ENCODE results near the gene LHX1. TPM values are rescaled to one million over a fixed set of nuclear protein-coding genes. Genes with fewer than 3 reads are reported as not detected.

Gene LHX1
- total RNA-seq, 4 donors from 2014 or later = not detected

DNA sequence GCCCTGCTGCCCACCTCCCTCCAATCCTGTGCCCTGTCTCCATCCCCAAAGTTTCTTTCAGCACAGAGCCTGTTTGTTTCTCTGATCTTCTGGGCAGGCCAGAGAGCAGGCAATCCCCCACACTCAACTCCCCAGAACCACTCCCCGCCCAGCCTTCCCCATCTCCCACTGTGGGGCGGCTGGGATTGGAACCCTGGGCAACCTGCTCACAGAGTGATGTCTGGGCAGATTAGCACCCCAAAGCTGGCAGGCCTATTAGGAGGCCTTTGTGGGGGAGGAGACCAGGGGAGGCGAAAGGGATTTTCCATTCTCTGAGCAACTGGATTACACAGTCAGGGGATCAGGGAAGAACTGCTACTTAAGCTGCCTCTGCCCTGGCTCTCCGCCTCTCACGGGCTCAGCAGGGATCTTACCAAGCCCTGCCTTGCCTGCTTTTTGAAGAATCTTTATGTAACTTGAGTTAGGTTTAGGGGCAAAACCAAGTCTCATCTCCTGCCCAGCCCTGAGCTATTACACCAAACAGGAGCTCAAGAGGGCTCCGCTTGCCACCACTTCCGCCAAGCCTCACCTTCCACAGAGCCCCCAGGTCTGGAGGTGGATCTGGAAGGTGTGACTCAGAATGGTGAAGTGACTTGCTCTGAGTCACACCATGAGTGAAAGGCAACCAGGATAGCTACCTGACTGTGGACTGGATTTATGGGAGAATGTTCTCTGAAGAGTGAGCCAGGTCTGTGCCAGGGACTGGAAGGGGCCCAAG, 16.0 kb upstream of the LHX1 start:
- TF ChIP-seq EP300 (IDR thresholded peaks at IDR 0.05; ENCODE audit: low read depth) (no peak), POLR2AphosphoS5 (IDR thresholded peaks at IDR 0.05) (no peak)
- 81% methylated on average over 7 of the region's 7 CpGs; no CpG with 5 or more reads in 1 of the 2 donors for WGBS, 2 donors (ENCODE audit: low coverage in 1 of 2)
- intact Hi-C loops (cut with DNase I; ENCODE audit: low total_unique reads) = no loop called here

DNA sequence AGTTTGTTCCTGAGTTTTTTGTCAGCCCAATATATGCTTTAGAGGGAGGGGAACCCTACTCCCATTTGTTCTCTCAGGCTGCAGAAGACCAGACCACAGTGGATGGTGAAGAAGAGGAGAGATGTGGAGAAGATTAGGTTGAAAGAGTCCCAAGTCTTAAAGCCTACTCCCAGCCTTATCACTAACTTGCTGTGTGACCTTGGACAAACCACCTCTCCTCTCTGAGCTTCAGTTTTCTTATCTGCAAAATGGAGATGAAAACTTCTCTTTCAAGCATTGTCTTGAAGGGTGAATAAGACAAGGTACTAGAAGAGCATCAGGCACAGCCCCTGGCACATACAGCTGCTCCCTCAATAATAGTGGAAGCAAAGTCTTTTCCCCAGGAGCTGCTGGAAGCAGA, 15.1 kb upstream of the LHX1 start:
- H3K9me3 ChIP-seq = no peaks in the 10 kb centered on the region
- in situ Hi-C loops (cut with MboI; ENCODE audit: low pct_ligation_motif_present in 1 of 4, low pct_unique_long_range_greater_than_20kb in 1 of 4, low sequenced_read_pairs in 3 of 4) (no loop called here), intact Hi-C loops (cut with DNase I; ENCODE audit: low total_unique reads) (no loop called here)
- H3K36me3 ChIP-seq = no peaks in the 10 kb centered on the region
- H3K27ac ChIP-seq = no peak overlapping the region
- peaks cover 72% of the 10 kb centered on the region for H3K27me3 ChIP-seq
- no peak for DNase-seq
- H3K4me3 ChIP-seq = no peak overlapping the region
- H3K4me1 ChIP-seq = no peaks in the 10 kb centered on the region
- TF ChIP-seq EP300 (IDR thresholded peaks at IDR 0.05; ENCODE audit: low read depth) (no peak), POLR2A (IDR thresholded peaks at IDR 0.05) (no peak), POLR2AphosphoS5 (IDR thresholded peaks at IDR 0.05) (no peak)
- TF ChIP-seq, protein P1, sequence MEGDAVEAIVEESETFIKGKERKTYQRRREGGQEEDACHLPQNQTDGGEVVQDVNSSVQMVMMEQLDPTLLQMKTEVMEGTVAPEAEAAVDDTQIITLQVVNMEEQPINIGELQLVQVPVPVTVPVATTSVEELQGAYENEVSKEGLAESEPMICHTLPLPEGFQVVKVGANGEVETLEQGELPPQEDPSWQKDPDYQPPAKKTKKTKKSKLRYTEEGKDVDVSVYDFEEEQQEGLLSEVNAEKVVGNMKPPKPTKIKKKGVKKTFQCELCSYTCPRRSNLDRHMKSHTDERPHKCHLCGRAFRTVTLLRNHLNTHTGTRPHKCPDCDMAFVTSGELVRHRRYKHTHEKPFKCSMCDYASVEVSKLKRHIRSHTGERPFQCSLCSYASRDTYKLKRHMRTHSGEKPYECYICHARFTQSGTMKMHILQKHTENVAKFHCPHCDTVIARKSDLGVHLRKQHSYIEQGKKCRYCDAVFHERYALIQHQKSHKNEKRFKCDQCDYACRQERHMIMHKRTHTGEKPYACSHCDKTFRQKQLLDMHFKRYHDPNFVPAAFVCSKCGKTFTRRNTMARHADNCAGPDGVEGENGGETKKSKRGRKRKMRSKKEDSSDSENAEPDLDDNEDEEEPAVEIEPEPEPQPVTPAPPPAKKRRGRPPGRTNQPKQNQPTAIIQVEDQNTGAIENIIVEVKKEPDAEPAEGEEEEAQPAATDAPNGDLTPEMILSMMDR (IDR thresholded peaks at IDR 0.05) = no peak

More for the DNA sequence above, 16.0 kb upstream of the LHX1 start:
- H3K4me3 ChIP-seq = no peak overlapping the region
- peaks cover 63% of the 10 kb centered on the region for H3K27me3 ChIP-seq
- H3K4me1 ChIP-seq = no peaks in the 10 kb centered on the region
- H3K36me3 ChIP-seq = no peaks in the 10 kb centered on the region
- H3K9me3 ChIP-seq = no peaks in the 10 kb centered on the region
- in situ Hi-C loops (cut with MboI; ENCODE audit: low pct_ligation_motif_present in 1 of 4, low pct_unique_long_range_greater_than_20kb in 1 of 4, low sequenced_read_pairs in 3 of 4) = no loop called here
- DNase-seq = no peak
- no peak overlapping the region for H3K27ac ChIP-seq

- no peak overlapping the region for H3K27ac ChIP-seq
- no peak for DNase-seq
- WGBS, 2 donors (ENCODE audit: low coverage in 1 of 2) = 63 to 83% methylated on average over 1 to 5 of the region's 5 CpGs
- TF ChIP-seq EP300 (IDR thresholded peaks at IDR 0.05; ENCODE audit: low read depth) = no peak
- no peak for TF ChIP-seq POLR2A (IDR thresholded peaks at IDR 0.05)
- TF ChIP-seq POLR2AphosphoS5 (IDR thresholded peaks at IDR 0.05) = no peak
- TF ChIP-seq, protein P1 (IDR thresholded peaks at IDR 0.05) = no peak
- H3K4me1 ChIP-seq = peaks cover 0 to 5% (median 1%) of the 10 kb centered on the region in 4 donors
- in situ Hi-C loops (cut with MboI; ENCODE audit: low pct_ligation_motif_present in 1 of 4, low pct_unique_long_range_greater_than_20kb in 1 of 4, low sequenced_read_pairs in 3 of 4) (no loop called here), intact Hi-C loops (cut with DNase I; ENCODE audit: low total_unique reads) (no loop called here)
- no peaks in the 10 kb centered on the region for H3K36me3 ChIP-seq
- no peak overlapping the region for H3K4me3 ChIP-seq
- H3K27me3 ChIP-seq = peaks cover 79% of the 10 kb centered on the region
- H3K9me3 ChIP-seq = no peaks in the 10 kb centered on the region
Observed at GRCh38 chr17:36923814-36924221, 13.5 kb upstream of the LHX1 start.

DNA sequence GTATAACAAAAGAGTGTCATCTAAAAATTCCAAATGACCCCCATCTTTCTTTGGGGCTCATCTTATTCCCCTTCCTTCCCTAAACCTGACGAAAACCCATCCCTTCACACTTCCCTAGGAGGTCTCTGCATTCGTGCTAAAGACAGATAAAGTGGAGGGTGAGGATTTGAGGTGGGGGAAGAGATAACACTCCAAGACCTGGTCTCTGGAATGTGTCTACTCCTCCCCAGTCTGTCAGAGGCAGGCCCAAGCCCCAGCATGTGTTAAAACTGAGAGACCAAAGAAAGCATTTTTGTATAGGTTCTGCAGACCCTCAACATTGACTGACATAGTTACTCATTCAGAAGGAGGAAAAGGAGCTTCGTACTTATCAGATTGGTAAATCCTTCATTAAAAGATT, 11.0 kb upstream of the LHX1 start:
- TF ChIP-seq POLR2AphosphoS5 (IDR thresholded peaks at IDR 0.05) = no peak
- in situ Hi-C loops (cut with MboI; ENCODE audit: low pct_ligation_motif_present in 1 of 4, low pct_unique_long_range_greater_than_20kb in 1 of 4, low sequenced_read_pairs in 3 of 4) = no loop called here
- Histone ChIP-seq H3K27ac (no peak overlapping the region), H3K27me3 (peaks cover 79% of the 10 kb centered on the region), H3K9me3 (no peaks in the 10 kb centered on the region), H3K4me1 (peaks cover 0 to 5% (median 1%) of the 10 kb centered on the region in 4 donors), H3K36me3 (no peaks in the 10 kb centered on the region), H3K4me3 (no peak overlapping the region)
- no peak for DNase-seq
- WGBS, 2 donors (ENCODE audit: low coverage in 1 of 2) = 92 to 94% methylated on average over 3 of the region's 3 CpGs
- intact Hi-C loops (cut with DNase I; ENCODE audit: low total_unique reads) = no loop called here

- H3K9me3 ChIP-seq = no peaks in the 10 kb centered on the region
- TF ChIP-seq EP300 (IDR thresholded peaks at IDR 0.05; ENCODE audit: low read depth) = no peak
- TF ChIP-seq, protein P1 (IDR thresholded peaks at IDR 0.05) = no peak
- TF ChIP-seq POLR2A (IDR thresholded peaks at IDR 0.05) = no peak
- no peak for TF ChIP-seq POLR2AphosphoS5 (IDR thresholded peaks at IDR 0.05)
- in situ Hi-C loops (cut with MboI; ENCODE audit: low pct_ligation_motif_present in 1 of 4, low pct_unique_long_range_greater_than_20kb in 1 of 4, low sequenced_read_pairs in 3 of 4) (no loop called here), intact Hi-C loops (cut with DNase I; ENCODE audit: low total_unique reads) (no loop called here)
- 75 to 77% methylated on average over 2 of the region's 2 CpGs for WGBS, 2 donors (ENCODE audit: low coverage in 1 of 2)
- no peaks in the 10 kb centered on the region for H3K36me3 ChIP-seq
- no peak for DNase-seq
- no peak overlapping the region for H3K27ac ChIP-seq
- H3K4me3 ChIP-seq = no peak overlapping the region
- peaks cover 79% of the 10 kb centered on the region for H3K27me3 ChIP-seq
- peaks cover 1 to 5% (median 3%) of the 10 kb centered on the region in 4 donors for H3K4me1 ChIP-seq
Observed at GRCh38 chr17:36926701-36927100, 10.6 kb upstream of the LHX1 start.
